RKO (cell line): ENCODE results near the gene RNF181.
"Not testable (repeated sequence)": the region's sequence is repeated elsewhere in the genome, so short reads cannot be mapped to it uniquely, and the experiment has no call there.

Source experiments
- DNase-seq: peaks from one replicate; pipeline ENCODE4 v3.0.0-alpha.2; 2016; ENCODE audit warnings: low spot score

RNF181 gene

DNA sequence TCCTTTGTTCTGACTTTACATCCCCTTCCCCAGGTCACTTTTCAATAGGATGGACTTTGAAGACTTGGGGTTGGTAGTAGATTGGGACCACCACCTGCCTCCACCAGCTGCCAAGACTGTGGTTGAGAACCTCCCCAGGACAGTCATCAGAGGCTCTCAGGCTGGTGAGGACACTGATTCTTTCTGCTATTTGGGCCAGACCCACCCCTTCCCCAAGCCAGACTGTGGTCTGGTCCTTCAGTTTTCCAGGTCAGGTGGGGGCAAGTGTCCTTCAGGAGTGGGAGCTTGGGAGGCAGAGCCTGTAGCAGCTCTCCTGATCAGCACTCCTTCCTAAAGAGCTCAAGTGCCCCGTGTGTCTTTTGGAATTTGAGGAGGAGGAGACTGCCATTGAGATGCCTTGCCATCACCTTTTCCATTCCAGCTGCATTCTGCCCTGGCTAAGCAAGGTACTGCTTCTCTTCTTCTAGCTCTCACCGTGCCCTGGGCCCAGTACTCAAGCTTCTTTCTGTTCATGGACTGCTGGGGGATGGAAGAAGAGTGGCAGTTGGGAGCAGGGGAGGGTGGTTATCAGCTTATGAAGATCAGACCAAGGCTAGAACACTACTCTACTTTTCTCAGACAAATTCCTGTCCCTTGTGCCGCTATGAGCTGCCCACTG, 1.1 kb downstream of the RNF181 start:
- DNase-seq = no peak

- DNase-seq = no peak
Observed at GRCh38 chr2:85597241-85597640, 1.7 kb downstream of the RNF181 start.

GRCh38 chr2:85598594-85599340, 3.2 kb downstream of the RNF181 start:
- no peak for DNase-seq

- no peak for DNase-seq
Observed at GRCh38 chr2:85599468-85600234, 4.1 kb downstream of the RNF181 start.

DNA sequence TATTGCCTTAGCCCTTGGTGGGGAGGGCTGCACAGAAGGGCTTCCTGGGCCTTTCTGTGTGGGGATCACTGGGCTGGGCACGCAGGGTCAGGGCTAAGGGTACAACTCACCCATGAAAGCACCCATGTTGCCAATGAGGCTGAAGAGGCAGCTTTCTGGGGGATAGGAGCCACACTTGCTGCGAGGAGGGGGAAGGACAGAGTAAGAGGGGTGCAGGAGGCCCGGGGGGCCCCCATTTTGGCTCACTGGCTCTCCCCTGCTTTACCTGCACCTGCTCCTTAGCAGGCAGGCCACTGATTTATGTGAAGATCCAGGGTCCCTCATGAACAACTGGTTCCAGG, 4.7 kb downstream of the RNF181 start:
- DNase-seq = no peak

DNA sequence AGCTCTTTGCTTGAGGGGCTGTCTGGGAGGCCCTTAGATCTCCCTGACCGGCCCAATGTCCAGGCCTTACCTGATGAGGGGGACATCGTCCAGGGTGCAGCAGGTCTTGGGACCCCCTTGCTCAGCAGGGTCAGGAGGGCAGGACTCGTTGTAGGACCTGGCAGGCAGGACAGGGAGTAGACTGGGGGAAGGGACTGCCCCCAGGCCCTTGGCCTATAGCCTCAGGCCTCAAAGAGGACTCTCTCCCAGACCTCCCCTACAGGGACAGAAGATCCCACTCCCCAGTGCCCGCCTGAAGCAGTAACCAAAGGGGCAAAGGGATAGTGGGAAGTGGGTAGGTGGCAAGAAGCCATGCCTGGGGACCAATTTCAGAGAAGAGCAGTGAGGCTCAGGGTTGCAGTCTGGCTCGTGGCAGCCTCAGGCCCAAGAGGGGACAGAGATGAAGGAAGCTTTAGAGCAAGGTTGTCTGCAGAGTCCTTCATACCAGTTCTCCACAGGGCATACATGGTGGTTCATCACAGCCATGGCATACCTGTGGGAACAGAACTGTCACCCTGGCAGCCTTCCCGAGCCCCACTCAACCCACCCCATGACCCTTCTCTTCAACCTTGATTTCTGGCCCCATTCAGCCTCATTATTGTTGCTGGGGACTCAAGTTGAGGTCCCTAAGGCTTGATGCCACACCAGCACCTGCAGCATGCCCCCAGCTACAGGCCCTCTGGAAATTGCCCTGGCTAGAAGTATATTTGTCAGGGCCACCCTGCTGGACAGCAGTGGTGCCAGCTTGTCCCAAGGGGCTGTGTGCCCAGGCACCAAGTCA, 5.6 kb downstream of the RNF181 start:
- no peak for DNase-seq

DNA sequence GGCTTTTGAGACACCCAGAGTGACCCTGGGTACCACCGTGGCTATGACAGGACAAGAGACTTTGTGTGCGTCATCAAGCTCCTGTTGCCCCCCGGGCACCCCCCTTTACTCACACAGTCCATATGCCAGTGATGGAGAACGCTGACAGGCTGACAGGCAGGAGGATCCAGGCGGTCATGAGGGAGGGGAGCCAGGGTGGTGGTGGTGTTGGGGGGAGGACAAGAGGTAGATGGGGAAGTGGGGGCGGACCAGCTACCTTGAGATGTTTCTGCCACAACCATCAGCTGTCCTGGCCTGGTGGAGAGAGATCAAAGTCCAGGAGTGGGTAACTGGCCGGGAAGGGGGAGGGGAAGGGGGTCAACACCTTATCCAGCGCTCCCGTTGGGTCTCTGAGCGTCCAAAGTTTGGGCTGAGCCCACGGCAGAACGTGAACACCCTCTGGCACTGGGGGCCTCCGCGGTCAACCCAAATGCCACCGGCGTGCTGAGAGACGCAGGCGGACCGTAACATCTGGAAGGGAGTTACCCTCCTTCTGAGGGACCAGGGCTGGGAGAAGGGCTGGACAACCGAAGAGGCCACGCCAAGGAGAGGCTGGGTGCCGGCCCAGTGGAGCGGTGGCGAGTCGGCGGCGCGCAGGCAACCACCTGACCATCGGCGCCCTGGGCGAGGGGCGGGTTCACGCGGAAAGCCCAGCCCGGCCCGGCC, 6.4 kb downstream of the RNF181 start:
- no peak for DNase-seq

- DNase-seq = peak; percentile 90
Observed at GRCh38 chr2:85602476-85603234, 7.1 kb downstream of the RNF181 start, which contains the start of gene TMEM150A. TMEM150A (minus strand) TSS chr2:85602698; CDS start chr2:85601948, 750 bp downstream.

- not testable (repeated sequence) for DNase-seq
Observed at GRCh38 chr2:85604133-85604444, 8.5 kb downstream of the RNF181 start.

GRCh38 chr2:85604568-85605339, 9.2 kb downstream of the RNF181 start:
- DNase-seq = no peak

GRCh38 chr2:85605406-85606115, 10.0 kb downstream of the RNF181 start:
- DNase-seq = no peak

- no peak for DNase-seq
Observed at GRCh38 chr2:85606116-85606455, 10.5 kb downstream of the RNF181 start.

GRCh38 chr2:85607268-85608215, 12.0 kb downstream of the RNF181 start:
- no peak for DNase-seq

DNA sequence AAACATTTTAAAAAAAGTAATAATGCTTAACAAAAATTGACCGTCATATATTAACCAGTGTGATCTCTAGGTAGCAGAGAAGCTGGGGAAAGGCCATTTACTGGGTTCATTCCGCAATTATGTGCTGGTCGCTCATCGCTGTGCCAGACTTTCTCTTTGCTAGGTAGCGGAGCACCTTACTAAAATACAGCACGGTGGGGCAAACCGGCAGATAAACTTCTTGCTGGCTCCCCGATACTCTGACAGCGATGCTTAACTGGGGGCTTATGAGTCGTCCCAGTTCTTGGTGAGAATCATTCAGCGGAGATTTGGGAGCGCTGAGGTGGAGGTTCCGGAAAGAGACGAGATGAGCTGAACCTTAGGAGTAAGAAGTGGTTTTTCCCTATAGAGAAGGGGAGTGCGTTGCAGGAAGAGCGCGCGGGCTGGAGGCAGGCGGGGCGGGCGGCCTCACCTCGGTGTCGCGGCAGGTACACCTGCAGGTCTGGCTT, 15.7 kb downstream of the RNF181 start:
- DNase-seq = no peak

DNA sequence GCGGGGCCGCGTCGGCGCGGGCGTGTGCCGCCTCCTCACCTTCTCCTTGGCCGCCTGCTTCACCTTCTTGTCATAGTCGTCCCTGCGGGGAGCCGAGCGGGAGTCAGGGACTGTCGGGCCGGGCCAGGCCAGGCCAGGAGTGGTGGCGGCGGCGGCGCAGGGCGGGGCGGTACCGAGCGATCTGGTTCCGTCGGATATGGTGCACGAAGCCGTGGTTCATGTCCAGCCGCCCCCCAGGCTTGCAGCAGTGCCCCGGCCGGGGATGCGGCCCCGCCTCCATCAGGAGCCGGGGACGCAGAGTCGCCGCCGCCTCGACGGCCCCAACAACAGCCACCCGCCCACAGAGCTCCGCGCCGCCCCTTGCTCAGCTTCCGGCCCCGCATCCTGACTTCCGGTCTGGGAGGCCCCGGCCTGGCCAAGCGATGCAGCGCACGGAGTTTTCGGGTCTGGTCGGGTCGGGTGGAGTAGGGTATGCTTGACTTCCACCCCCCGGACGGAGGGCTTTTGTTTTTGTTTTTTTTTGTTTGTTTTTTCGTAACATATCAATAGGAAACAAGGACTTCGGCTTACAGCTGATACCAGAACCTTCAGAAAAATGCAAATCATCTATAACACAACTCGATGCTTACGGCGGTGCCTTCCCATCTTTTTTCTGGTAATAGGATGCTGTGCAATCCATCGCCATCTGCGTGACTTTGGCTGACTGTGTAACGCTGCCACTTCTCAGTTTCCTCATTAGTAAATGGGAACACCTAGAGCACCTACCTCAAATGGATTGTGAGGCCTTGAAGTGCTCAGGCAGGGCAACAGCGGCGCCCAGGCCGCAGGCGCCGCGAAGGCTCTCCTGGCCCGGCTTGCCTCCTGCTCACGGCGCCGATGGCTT, 16.4 kb downstream of the RNF181 start, which contains the start of gene C2orf68:
C2orf68 (minus strand) TSS at position 362 of the 883 bp plus-strand sequence; CDS start at position 280, 82 bp downstream.
- peak; percentile 91 for DNase-seq

DNA sequence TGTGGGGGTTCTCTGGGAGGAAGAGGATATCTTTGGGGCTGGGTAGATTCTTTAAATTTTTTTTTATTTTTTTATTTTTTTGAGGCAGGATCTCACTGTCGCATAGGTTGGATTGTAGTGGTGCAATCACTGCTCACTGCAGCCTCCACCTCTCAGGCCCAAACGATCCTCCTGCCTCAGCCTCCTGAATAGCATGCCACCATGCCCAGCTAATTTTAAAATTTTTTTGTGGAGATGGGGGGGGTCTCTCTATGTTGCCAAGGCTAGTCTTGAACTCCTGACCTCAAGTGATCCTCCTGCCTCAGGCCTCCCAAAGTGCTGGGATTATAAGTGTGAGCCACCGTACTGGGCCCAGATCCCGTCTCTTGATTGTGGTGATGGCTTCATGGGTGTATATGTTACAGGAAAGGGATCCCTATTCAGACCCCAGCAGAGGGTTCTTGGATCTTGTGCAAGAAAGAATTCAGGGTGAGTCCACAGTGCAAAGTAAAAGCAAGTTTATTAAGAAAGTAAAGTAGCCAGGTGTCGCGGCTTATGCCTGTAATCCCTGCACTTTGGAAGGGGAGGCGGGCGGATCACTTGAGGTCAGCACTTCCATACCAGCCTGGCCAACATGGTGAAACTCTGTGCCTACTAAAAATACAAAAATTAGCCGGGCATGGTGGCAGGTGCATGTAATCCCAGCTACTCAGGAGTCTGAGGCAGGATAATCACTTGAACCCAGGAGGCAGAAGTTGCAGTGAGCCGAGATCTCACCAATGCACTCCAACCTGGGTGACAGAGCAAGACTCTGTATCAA, 18.4 kb downstream of the RNF181 start:
- DNase-seq = no peak
